Prostate gland (tissue), 2 donors: ENCODE data around the gene CLSTN3.

Experiments used
- CTCF ChIP-seq, 4 experiments: fragments of 200-600 bp in 2 of 4; fragments of 450-650 bp in 2 of 4; sonication (generic) in 2 of 4; IDR thresholded peaks; 1 replicate in 3 of 4; 2 replicates in 1 of 4; pipeline ENCODE4 v1.5.1; 2016 to 2019; ENCODE audit warnings: antibody characterized with exemption in 4 of 4, mild to moderate bottlenecking in 2 of 4, moderate library complexity in 2 of 4
- POLR2A ChIP-seq: fragments of 450-650 bp; IDR thresholded peaks from one replicate; pipeline ENCODE4 v1.6.1; 2016; ENCODE audit warnings: antibody characterized with exemption, mild to moderate bottlenecking
- POLR2AphosphoS5 ChIP-seq: sonication (generic); formaldehyde crosslinking; IDR thresholded peaks from one replicate; pipeline ENCODE4 v1.6.1; 2017; ENCODE audit warnings: antibody characterized with exemption

- TF ChIP-seq CTCF (IDR thresholded peaks at IDR 0.05) (peak in 1 of 4 experiments; percentile 1), POLR2A (peak; percentile 79), POLR2AphosphoS5 (no peak)
These were observed 22.0 kb upstream of the CLSTN3 start for GRCh38 chr12:7108003-7108795.
